Measurements from ENCODE around the gene FAM32A.

FAM32A gene

DNA sequence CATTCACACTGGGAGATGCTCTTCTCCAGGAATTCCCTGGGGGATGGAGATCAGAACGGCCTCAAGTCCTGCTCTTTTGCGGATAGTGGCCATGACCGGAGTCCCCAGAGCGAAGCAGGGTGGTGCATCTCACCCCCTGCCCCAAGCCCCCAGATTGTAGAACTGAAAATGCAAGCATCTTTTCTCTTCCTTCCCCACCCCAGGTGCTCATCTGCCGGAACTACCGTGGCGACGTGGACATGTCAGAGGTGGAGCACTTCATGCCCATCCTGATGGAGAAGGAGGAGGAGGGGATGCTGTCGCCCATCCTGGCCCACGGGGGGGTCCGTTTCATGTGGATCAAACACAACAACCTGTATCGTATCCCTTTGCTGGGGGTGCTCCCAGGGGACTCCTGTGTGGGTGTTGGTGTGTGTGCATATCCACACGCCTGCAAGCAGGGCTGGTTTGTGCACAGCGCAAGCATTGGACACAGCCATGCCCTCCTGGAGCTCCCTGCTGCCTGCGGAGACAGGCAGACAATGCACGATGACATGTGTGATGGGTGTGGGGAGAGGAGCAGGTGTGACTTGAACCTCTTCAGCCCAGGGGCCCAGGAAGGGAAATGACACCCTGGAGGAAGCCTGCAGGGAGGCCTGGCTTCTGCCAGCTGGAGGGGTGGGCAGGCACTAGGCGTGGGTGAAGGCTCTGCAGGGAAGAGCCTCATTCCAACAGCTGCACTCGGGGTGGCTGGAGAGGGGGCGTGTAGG lies 18.2 kb downstream of the FAM32A start:
- no peak for DNase-seq

DNA sequence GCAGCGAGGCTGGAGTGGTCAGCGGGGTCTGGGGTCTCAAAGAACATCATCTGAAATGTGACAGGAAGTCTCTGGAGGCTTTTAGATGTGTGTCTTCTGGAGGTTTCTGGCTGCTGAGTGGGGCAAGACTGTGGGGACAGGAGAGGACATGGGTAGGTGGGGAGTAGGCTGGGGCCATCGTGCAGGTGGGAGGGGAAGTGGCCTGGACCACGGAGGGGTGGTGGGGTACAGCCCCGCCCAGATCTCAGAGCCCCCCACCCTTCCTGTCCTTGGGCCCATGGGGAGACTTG lies 18.7 kb downstream of the FAM32A start:
- no peak for DNase-seq

DNA sequence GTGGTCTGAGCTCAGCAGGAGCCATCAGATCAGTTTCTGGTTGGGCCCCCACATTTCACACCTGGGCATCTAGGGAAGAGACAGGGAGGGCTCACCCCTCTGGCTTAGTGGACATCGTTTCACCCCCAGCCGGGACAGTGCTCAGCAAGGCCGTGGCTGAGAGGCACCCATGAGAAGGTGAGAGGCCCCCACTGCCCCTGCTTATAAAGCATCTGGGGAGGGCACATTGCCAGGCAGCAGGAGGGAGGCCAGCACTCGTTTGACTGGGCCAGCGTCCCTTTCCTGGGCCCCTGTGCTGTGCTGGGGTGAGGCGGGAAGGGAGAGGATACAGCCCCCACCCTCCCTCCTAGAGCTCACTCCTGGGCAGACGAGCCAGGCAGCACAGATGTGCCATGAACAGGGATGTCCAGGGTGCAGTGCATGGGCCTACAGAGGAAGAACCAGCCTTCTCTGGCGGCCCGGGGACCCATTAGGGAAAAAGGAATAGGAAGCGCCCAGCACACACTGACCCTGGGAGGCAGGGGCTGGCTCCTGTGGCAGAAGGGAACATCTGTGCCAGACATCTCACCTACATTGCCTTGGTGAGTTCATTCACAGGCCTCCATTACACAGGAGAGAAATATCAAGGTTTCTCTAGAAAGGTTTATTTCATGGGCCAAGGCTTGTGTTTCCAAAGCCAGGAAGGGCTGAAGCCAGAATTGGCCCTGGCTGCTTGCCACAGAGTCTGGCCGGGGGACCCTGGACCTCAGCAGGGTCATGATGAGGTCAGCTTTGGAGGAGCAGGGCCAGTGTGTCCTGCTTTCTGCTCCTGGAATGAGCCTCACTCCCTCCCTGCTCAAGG lies 20.2 kb downstream of the FAM32A start:
- no peak for DNase-seq

DNA sequence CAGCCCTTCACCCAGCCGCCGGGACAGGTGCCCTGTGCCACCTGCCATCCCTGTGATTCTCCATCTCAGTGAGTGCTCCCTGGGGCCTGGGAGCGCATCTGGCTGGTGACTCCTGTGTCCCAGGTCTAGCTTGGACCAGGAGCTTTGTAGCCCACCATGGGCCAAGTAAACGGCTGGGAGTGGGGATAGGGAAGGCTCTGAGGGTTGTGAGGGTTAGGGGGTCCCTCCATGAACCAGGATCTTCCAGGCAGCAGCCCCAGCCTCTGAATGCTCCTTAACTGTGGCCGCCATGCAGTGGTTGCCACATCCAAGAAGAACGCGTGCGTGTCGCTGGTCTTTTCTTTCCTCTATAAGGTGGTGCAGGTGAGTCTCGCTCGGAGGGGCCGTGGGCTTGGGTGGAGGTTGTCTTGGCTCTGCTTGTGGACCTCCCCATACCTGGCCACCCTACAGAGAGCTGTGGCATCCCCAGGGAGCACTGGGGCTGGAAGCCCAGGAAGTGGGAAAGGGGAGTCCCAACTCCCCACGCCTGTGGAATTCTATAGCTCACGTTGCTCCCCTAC lies 20.9 kb downstream of the FAM32A start:
- DNase-seq = no peak

DNA sequence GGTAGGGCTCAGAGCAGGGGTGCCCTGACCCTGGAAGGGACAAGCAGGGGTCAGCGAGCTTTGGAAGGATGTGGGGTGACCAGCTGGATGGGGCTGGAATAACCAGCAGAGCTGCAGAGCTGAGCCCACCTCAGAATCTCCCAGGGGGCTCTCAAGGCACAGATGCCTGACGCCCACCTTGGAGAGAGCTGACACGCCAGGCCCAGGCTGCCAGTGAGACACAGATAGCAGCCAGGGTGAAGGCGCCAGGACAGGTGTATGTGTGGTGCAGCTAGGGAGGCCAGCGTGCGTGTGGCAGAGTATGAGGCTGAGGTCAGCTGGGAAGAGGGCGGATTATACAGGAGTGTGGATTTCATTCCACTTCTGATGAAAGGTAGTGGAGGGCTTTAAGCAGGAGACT lies 21.4 kb downstream of the FAM32A start:
- DNase-seq = no peak

DNA sequence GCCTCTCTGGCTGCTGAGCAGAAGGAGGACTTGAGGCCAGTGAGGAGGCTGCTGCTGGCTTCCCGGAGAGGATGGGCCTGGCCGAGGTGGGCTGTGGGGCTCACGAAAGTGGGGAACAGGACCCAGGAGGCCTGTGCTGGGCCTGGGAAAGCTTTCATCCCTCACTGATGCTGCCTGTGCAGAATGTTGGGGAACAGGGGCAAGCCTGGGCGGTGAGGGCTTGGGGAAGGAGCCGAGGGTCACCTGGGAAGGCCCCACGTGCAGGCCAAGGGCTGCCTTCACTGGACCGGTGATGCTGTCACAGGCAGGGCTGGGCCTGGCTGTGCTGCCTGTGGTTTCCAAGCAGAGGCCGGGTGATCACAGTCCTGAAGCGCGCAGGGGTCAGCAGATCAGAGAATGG lies 21.9 kb downstream of the FAM32A start:
- DNase-seq = no peak

DNA sequence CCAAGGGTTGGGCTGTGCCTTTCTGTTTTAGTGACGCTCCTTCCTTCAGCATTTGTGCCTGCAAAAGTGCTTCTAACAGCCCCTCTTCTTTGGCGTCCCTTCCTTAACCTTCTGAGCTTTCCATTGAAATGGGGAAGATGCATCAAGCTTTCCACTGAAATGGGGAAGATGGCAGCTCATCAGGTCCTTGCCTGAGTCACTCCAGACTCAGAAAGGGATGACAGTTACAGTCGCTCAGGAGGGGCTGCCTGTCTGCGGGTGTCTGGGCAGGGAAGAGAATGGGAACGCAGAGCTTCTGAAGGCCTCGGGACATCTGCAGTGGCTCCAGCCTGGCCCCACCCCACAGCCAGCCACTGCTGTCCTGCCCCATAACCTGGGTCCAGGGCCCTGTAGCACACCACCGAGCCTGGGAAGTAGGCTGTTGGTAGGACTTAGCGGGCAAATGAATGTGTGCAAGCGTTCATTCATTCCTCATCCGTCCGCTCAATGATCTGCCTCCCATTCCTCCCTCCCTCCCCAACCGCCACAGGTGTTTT lies 22.3 kb downstream of the FAM32A start:
- no peak for DNase-seq

DNA sequence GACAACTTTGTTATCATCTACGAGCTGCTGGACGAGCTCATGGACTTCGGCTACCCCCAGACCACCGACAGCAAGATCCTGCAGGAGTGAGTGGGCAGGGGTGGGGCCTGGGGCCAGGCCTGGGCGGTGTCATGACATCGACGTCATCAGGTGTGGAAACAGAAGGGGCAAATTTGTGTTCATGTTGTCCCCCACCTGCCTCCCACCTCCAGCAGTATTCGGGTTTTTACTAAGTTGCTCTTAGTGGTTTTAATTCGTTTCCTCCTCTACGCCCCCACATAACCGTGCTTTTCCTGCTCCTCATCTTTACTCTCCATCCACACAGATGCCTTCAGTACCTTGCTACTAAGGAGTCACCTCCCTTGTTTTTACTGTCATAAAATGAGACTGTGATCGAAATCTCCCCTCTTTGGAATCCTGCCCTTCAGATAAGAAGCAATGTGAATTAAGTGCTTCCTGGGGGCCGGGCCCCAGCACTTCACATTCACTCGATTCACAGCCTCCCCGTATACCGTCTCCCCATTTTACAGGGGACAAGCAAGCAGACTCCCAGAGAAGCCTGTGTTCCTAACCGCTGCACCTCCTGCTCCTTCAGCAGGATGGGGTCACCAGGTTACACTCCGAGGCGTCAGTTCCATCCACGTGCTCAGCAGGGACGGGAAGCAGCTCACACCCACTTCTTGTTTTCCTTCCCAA lies 23.0 kb downstream of the FAM32A start:
- no peak for DNase-seq

DNA sequence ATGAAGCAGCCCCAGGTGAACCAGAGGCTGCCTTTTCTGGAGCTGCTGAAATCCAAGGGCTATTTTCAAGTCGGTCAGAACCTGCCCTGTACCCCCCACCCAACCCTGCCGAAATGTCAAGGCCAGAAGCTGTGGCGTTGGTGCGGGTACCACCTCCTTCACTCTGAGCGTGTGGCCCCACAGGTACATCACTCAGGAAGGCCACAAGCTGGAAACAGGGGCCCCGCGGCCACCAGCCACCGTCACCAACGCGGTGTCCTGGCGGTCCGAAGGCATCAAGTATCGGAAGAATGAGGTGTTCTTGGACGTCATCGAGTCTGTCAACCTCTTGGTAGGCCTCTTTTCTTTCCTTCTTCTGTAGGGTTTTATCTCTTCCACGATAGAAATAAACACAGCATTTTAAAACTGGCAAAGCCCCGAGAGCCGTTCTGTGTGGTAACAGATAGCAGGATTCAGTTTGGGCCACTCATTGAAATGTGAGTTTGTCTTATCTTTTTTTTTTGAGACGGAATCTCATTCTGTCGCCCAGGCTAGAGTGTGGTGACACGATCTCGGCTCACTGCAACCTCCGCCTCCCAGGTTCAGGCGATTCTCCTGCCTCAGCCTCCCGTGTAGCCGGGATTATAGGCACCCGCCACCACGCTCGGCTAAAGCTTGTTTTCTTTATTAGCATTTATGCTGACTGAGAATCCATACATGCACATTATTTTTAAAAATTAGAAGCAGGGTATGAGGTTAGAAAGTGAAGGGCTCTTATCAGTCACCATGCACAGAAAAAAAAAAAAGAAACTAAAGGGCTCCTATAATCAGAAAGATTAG lies 23.8 kb downstream of the FAM32A start:
- no peak for DNase-seq

DNA sequence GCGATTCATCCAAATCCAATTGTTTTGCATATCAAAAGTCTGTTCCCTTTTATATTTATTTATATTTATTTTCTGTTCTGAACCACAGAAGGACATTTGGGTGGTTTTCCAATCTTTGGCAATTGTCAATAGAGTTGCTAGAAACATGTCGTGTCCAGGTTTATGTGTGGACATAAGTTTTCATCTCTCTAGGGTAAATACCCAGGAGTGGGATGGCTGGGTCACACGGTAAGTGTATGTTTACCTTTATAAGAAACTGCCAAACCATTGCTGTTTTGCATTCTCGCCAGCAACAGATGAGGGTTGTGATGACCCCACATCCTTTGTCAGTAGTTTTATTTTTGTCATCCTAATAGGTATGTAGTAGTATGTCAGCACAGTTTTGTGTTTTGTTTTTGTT lies 25.0 kb downstream of the FAM32A start:
- DNase-seq = no peak

DNA sequence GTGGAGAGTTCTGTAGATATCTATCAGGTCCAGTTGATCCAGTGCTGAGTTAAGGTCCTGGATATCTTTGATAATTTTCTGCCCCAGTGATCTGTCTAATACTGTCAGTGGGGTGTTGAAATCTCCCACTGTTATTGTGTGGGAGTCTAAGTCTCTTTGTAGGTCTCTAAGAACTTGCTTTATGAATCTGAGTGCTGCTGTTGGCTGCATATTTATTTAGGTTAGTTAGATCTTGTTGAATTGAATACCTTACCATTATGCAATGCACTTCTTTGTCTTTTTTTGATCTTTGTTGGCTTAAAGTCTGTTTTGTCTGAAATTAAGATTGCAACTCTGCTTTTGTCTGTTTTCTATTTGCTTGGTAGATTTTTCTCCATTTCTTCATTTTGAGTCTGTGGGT lies 27.9 kb downstream of the FAM32A start:
- no peak for DNase-seq

DNA sequence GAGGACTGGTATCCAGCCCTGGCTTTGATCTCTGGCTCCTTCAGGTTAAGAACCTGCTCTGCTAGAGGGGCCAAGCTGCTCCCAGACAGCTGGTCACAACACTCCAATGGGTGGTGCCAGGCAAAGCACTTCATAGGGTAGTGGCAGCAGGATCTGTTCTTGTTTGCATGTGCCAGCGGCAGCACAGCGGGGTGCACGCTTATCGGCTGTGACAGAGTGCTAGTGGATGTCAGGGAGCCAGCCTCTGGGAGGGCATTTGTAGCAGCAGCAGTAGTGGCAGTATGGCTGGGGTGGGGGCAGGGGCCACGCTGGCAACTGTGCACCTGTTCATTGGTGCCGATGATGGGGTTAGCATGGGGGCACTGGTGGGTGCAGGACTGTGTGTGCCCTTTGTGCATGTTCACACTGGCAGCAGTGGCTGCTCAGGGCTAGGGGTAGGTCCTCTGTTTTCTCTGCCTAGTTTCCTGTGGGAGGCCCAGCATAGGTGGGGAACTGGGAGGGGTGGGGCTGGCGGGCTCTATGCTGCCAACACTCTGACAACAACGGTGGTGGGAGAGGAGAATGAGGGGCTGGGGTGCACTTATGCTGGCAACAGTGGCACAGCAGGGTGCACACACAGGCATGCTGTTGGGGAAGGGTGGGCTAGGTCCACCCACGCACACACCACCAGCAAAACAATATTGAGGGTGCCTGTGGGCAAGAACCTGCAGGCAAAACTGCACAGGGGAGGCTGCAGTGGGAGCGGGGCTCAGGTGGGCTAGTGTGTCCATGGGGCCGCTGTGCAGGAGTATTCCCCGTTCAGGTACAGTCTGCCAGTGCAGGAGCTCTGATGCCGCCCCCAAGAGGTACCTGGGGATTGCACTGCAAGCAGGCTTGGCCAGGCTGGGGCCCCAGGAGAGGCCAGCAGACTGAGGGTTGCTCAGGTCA lies 31.8 kb downstream of the FAM32A start:
- DNase-seq = no peak

DNA sequence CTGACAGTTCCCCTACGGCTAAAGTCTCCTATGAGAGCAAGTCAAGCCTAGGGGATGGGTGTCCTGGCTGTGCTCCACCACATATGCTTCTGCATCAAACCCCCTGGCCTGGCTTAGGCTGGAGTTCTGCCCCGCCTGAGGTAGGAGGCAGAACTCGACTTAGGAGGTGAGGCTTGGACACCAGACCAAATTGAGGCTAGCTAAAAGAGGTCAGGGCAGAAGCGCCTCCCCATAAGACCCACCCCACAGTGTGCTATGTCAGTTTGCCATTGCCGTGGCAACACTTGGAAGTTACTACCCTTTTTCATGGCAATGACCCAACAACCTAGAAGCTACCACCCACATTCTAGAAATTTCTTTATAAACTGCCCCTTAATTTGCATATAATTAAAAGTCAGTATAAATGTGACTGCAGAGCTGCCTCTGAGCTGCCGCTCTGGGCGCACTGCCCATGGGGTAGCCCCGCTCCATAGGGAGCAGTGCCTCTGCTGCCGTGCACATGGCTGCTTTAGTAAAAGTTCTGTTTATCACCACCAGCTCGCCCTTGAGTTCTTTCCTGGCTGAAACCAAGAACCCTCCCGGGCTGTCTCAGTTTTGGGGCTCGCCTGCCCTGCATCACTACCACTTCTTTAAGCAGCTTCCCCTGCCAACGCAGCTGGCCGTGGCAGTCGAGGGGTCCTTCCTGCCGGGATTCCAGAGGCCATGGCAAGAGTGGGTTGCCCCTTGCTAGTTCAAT lies 32.7 kb downstream of the FAM32A start:
- no peak for DNase-seq

DNA sequence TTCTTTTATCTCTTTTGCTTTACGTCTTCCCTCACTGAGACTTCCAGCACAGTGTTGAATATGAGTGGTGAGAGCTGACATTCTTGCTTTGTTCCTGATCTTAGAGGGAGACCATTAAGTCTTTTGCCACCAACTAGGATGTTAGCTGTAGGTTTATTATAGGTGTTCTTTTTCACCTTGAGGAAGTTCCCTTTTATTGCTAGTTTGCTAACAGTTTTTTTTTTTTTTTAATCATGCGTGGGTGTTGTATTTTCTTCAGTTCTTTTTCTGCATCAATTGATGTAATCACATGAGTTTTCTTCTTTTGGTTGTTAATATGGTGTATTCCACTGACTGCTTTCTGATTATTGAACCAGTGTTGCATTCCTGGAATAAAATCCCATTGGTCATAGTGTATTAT lies 33.6 kb downstream of the FAM32A start:
- DNase-seq = no peak

DNA sequence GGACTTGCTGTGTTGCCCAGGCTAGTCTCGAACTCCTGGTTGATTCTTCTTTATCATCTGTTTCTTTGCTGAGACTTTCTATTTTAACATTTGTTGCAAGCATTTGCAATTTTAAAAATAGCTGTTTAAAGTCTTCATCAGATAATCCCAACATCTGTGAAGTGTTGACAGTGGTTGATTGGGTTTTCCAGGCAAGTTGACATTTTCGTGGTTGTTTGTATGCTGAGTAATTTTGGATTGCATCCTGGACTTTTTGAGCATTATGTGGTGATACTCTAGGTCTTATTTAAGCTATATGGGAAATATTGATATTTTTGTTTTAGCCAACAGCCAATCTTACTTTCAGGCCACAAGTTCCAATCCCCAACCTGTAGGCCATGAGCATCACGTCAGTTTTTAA lies 37.6 kb downstream of the FAM32A start:
- DNase-seq = no peak

DNA sequence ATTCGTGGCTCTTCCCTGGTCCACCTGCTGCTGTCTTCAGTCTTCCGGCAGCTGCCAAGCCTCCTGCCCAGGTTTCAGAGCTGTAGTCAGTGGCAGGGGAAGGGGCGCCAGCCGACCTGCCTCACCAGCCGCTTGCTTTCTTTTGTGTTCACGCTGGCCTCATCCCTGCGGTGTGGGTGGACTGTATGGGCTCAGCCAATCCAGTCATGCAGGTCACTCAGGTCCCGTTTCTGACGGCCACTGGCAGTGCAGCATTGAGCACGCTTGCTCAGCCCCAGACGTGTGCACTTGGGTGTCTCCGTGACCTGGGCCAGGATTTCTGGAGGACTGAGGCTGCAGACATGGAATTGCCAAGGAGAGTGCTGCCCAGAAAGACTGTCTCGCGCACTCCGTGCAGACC lies 38.5 kb downstream of the FAM32A start:
- DNase-seq = no peak

DNA sequence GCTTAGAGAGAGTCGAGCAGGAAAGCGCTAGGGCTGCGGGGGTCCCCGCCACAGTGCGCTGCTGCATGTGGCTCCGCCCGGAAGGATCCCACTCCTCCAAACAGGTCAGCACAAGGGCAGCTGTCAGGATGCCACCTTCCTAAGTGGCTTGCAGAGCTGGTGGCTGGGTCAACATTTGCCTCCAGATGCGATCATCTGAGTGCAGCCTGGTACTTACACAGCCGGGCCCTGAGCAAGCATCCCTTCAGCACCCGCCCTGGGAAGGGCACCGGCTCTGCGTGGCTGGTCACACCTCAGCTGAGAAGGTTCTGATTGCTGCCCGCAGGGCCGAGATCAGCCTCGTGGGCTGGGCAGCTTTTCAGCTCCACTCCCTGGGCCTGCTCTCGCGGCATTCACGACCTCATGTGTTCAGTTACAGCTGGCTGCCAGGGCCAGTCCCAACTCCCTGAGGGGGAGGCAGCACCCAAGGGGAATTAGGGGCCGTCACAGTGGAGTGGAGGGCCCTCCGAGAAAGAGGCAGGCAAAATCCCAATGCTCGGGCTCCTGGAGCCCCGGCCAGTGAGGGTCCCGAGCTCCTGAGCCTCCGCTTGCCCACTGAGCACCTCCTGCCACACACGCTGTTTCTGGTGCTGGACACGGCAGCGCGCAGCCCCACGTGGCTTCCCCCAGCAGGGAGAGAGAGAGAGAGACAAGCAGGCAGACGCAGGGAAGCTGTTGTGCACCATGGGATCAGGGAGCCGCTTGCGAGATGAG lies 39.3 kb downstream of the FAM32A start:
- DNase-seq = no peak

DNA sequence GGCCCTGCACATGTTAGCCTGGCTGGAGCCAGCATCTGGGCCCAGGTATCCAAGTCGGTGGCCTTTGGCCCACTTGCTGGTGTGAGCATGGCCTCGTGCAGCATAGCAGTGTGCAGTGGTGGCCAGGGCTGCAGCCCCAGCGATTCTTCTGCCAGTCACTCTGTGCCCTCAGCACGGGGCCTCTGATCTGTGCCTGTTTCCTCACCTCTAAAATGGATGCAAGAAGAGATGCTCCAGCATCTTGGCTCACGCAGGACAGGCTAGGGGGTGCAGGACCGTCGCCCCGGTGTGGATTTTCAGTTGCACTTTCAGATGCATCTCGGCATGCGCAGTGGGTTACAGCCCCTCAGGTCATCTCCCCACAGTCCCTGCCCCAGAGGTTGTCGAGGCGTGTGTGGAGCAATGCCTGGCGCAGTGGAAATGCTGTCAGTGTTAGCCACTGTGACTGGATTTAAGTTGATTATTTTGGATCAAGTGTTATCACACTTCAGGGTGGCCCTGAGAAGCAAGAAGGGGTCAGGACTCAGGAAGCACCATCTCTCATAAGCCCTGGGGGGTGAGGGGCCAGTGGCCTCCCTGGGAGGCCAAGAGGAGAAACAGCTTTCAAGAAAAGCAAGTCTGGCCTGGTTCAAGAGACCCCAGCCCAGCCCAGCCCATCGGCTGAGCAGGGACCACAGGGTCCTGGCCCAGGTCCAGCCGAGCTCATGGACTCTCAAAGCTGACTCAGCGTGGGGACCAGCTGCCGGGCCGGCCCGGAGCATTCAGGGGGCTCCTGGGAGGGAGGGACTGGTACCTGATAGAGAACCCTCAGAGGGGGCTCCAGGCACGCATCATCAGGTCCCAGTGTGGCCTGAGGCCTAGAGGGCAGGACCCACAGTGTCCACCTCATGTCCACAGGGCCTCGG lies 40.3 kb downstream of the FAM32A start:
- DNase-seq = no peak

DNA sequence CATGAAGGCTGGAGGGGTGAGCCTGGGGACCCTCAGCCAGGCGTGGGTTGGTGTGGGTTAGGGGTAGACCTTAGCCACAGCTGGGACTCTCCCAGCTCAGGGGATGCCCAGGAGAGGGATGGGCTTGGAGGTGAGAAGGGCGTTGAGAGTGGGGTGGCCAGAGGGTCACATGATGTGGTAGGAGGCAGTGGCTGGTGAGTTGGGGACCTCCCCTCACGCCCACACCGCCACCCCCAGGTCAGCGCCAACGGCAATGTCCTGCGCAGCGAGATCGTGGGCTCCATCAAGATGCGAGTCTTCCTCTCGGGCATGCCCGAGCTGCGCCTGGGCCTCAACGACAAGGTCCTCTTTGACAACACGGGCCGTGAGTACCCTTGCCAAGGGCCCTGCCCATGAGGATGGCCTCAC lies 41.0 kb downstream of the FAM32A start:
- no peak for DNase-seq

Data from GOT3 (cell line).